IMR-90 (cell line): ENCODE results near the gene CXADR.
"Not testable (repeated sequence)": the region's sequence is repeated elsewhere in the genome, so short reads cannot be mapped to it uniquely, and the experiment has no call there.

Experiments
- BHLHE40 ChIP-seq: fragments of 150-350 bp; IDR thresholded peaks from 2 replicates; pipeline ENCODE4 v1.6.1; 2016; ENCODE audit warnings: mild to moderate bottlenecking, low read depth, low read length
- CEBPB ChIP-seq: IDR thresholded peaks from 2 replicates; pipeline ENCODE4 v1.6.1; 2012; ENCODE audit warnings: low read depth, low read length, improper control_type of control experiment
- CTCF ChIP-seq: conservative IDR thresholded peaks from 2 replicates; pipeline ENCODE4 v1.5.1; 2012; ENCODE audit warnings: mild to moderate bottlenecking, low read depth, low read length, improper control_type of control experiment
- ELK1 ChIP-seq: fragments of 150-350 bp; IDR thresholded peaks from 2 replicates; pipeline ENCODE4 v1.6.1; 2016; ENCODE audit warnings: low read depth, mild to moderate bottlenecking, low read length, moderate library complexity, borderline replicate concordance
- MAFK ChIP-seq: IDR thresholded peaks from 2 replicates; pipeline ENCODE4 v1.6.1; 2012; ENCODE audit warnings: low read depth, low read length, improper control_type of control experiment
- MAZ ChIP-seq: IDR thresholded peaks from 2 replicates; pipeline ENCODE4 v1.6.1; 2012; ENCODE audit warnings: low read depth, mild to moderate bottlenecking, low read length, improper control_type of control experiment, moderate library complexity, borderline replicate concordance
- MXI1 ChIP-seq: IDR thresholded peaks from 2 replicates; pipeline ENCODE4 v1.6.1; 2012; ENCODE audit warnings: low read depth, mild to moderate bottlenecking, low read length, moderate library complexity, borderline replicate concordance
- POLR2A ChIP-seq: IDR thresholded peaks from 2 replicates; pipeline ENCODE4 v1.6.1; 2012; ENCODE audit warnings: mild to moderate bottlenecking, low read depth, low read length
- RAD21 ChIP-seq: IDR thresholded peaks from 2 replicates; pipeline ENCODE4 v1.6.1; 2012; ENCODE audit warnings: low read length, improper control_type of control experiment
- RCOR1 ChIP-seq: IDR thresholded peaks from 2 replicates; pipeline ENCODE4 v1.6.1; 2012; ENCODE audit warnings: mild to moderate bottlenecking, low read length, improper control_type of control experiment; ENCODE audit not compliant: insufficient replicate concordance
- RFX5 ChIP-seq: IDR thresholded peaks from 2 replicates; pipeline ENCODE4 v1.8.0; 2012; ENCODE audit warnings: low read depth, mild to moderate bottlenecking, low read length, moderate library complexity
- SMC3 ChIP-seq: fragments of 150-350 bp; IDR thresholded peaks from 2 replicates; pipeline ENCODE4 v1.6.1; 2016; ENCODE audit warnings: low read depth, mild to moderate bottlenecking, antibody characterized with exemption, low read length, moderate library complexity
- TF ChIP-seq, protein P1 (sequence below): fragments of 150-350 bp; IDR thresholded peaks from 2 replicates; pipeline ENCODE4 v1.6.1; 2017; ENCODE audit warnings: mild to moderate bottlenecking, antibody characterized with exemption, low read length, low read depth

DNA sequence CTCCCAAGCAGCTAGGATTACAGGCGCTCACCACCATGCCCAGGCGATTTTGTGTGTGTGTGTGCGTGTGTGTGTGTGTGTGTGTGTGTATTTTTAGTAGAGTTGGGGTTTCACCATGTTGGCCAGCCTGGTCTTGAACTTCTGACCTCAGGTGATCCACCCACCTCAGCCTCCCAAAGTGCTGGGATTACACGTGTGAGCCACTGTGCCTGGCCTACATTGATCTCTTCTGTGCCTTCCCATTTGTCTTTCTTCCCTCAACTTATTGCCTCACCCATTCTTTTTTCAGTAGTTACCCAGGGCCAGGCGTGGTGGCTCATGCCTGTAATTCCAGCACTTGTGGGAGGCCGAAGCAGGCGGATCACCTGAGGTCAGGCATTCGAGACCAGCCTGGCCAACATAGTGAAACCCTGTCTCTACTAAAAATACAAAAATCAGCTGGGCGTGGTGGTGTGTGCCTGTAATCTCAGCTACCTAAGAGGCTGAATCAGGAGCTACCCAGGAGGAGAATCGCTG is 11.2 kb downstream of the CXADR start:
- TF ChIP-seq CTCF, POLR2A, MXI1, MAZ, MAFK, RAD21, RFX5, BHLHE40, SMC3, RCOR1, CEBPB, ELK1: not testable (repeated sequence)
- TF ChIP-seq, protein P1, sequence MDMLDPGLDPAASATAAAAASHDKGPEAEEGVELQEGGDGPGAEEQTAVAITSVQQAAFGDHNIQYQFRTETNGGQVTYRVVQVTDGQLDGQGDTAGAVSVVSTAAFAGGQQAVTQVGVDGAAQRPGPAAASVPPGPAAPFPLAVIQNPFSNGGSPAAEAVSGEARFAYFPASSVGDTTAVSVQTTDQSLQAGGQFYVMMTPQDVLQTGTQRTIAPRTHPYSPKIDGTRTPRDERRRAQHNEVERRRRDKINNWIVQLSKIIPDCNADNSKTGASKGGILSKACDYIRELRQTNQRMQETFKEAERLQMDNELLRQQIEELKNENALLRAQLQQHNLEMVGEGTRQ: not testable (repeated sequence)
